SK-N-MC (cell line): Measurements from ENCODE around the gene C12orf56.

ENCODE experiments used
- EZH2 ChIP-seq: fragments of 200-600 bp; sonication (generic); IDR thresholded peaks from one replicate; pipeline ENCODE4 v1.6.1; 2017; ENCODE audit warnings: antibody characterized with exemption
- FOXP2 ChIP-seq: optimal IDR thresholded peaks from 2 replicates; pipeline ENCODE3; 2011; ENCODE audit warnings: mild to moderate bottlenecking, moderate library complexity; ENCODE audit not compliant: insufficient read depth; ENCODE audit errors: extremely low read length, control extremely low read depth
- POLR2AphosphoS5 ChIP-seq: IDR thresholded peaks from 2 replicates; pipeline ENCODE4 v1.6.1; 2012; ENCODE audit warnings: mild to moderate bottlenecking, low read depth, low read length, borderline replicate concordance

- no peak for TF ChIP-seq POLR2AphosphoS5
- no peak for TF ChIP-seq EZH2
- TF ChIP-seq FOXP2, result no peak
These were observed 78.7 kb downstream of the C12orf56 start for GRCh38 chr12:64311877-64312276.
